Neutrophil (primary cell): ENCODE data around the gene ANKHD1.
"Not testable (repeated sequence)": the region's sequence is repeated elsewhere in the genome, so short reads cannot be mapped to it uniquely, and the experiment has no call there.

ENCODE experiments used
- H3K27ac ChIP-seq: fragments of 200-600 bp; sonication (generic); 2 replicates; pipeline ENCODE4 v1.5.1; 2016; ENCODE audit warnings: mild to moderate bottlenecking, moderate library complexity
- H3K27me3 ChIP-seq: fragments of 200-600 bp; sonication (generic); 2 replicates; pipeline ENCODE4 v1.6.0; 2016; ENCODE audit warnings: mild to moderate bottlenecking
- H3K36me3 ChIP-seq: fragments of 200-600 bp; sonication (generic); 2 replicates; pipeline ENCODE4 v1.5.1; 2017
- H3K4me1 ChIP-seq, 2 experiments: fragments of 200-600 bp in 1 of 2; sonication (generic) in 1 of 2; 1 replicate in 1 of 2; 2 replicates in 1 of 2; pipeline versions ENCODE4 v1.5.1 to v1.6.1; 2013 to 2016; ENCODE audit warnings: low read depth in 1 of 2, low read length in 1 of 2, mild to moderate bottlenecking in 1 of 2, moderate library complexity in 1 of 2; ENCODE audit not compliant: control insufficient read depth in 1 of 2, insufficient read depth in 1 of 2
- H3K4me3 ChIP-seq, 2 experiments: fragments of 200-600 bp in 1 of 2; sonication (generic) in 1 of 2; 1 replicate in 1 of 2; 2 replicates in 1 of 2; pipeline ENCODE4 v1.5.1; 2013 to 2016; ENCODE audit warnings: low read depth in 1 of 2, low read length in 1 of 2, mild to moderate bottlenecking in 1 of 2, moderate library complexity in 1 of 2
- H3K9me3 ChIP-seq: fragments of 200-600 bp; sonication (generic); 2 replicates; pipeline ENCODE4 v1.5.1; 2016
- CTCF ChIP-seq: fragments of 200-600 bp; sonication (generic); IDR thresholded peaks from 2 replicates; pipeline ENCODE4 v1.5.1; 2016; ENCODE audit warnings: antibody characterized with exemption

Gene ANKHD1

GRCh38 chr5:140432212-140432611 is 30.6 kb downstream of the ANKHD1 start:
- Histone ChIP-seq H3K9me3 (no peaks in the 10 kb centered on the region), H3K36me3 (peaks cover 14% of the 10 kb centered on the region), H3K27ac (peak overlapping the region; percentile 6), H3K4me3 (no peak overlapping the region), H3K4me1 (peaks cover 0 to 6% of the 10 kb centered on the region in 2 experiments), H3K27me3 (no peaks in the 10 kb centered on the region)
- TF ChIP-seq CTCF = no peak

- no peaks in the 10 kb centered on the region for H3K27me3 ChIP-seq
- no peak for TF ChIP-seq CTCF
These were observed 31.3 kb downstream of the ANKHD1 start for GRCh38 chr5:140432916-140433315.

GRCh38 chr5:140457368-140457767 is 55.7 kb downstream of the ANKHD1 start:
- peaks cover 32% of the 10 kb centered on the region for H3K36me3 ChIP-seq
- not testable (repeated sequence) for H3K9me3 ChIP-seq, H3K4me3 ChIP-seq, H3K27ac ChIP-seq, H3K27me3 ChIP-seq, H3K4me1 ChIP-seq

More at GRCh38 chr5:140432916-140433315, 31.3 kb downstream of the ANKHD1 start:
- Histone ChIP-seq H3K4me3 (no peak overlapping the region), H3K4me1 (peaks cover 0 to 6% of the 10 kb centered on the region in 2 experiments), H3K27ac (no peak overlapping the region), H3K36me3 (peaks cover 20% of the 10 kb centered on the region), H3K9me3 (no peaks in the 10 kb centered on the region)

- Histone ChIP-seq H3K27ac (no peak overlapping the region), H3K36me3 (peaks cover 51% of the 10 kb centered on the region), H3K4me3 (no peak overlapping the region), H3K27me3 (no peaks in the 10 kb centered on the region), H3K9me3 (no peaks in the 10 kb centered on the region), H3K4me1 (no peaks in the 10 kb centered on the region)
- no peak for TF ChIP-seq CTCF
These were observed 65.5 kb downstream of the ANKHD1 start for GRCh38 chr5:140466981-140467742.

GRCh38 chr5:140468188-140468587 is 66.6 kb downstream of the ANKHD1 start:
- TF ChIP-seq CTCF = no peak
- H3K4me1 ChIP-seq = no peaks in the 10 kb centered on the region
- H3K4me3 ChIP-seq = no peak overlapping the region
- peaks cover 46% of the 10 kb centered on the region for H3K36me3 ChIP-seq
- H3K27me3 ChIP-seq = no peaks in the 10 kb centered on the region
- H3K27ac ChIP-seq = no peak overlapping the region
- no peaks in the 10 kb centered on the region for H3K9me3 ChIP-seq

GRCh38 chr5:140469259-140469658 is 67.6 kb downstream of the ANKHD1 start:
- Histone ChIP-seq H3K36me3 (peaks cover 35% of the 10 kb centered on the region), H3K4me1 (no peaks in the 10 kb centered on the region), H3K27me3 (no peaks in the 10 kb centered on the region), H3K4me3 (no peak overlapping the region), H3K9me3 (no peaks in the 10 kb centered on the region), H3K27ac (no peak overlapping the region)
- TF ChIP-seq CTCF = no peak
